H9 (cell line): ENCODE results near the gene UBALD2. TPM values are rescaled to one million over a fixed set of nuclear protein-coding genes. Genes with fewer than 3 reads are reported as not detected.

Experiments used
- DNase-seq: peaks from one replicate; pipeline ENCODE4 v3.0.0-alpha.2; 2017
- H2AFZ ChIP-seq: one replicate; pipeline ENCODE4 v1.6.1; 2013; ENCODE audit warnings: mild to moderate bottlenecking, low read length, control low read depth, moderate library complexity
- H2AK5ac ChIP-seq: 2 replicates; pipeline ENCODE4 v1.6.1; 2013; ENCODE audit warnings: low read length, control low read depth, mixed read lengths; ENCODE audit not compliant: insufficient read length
- H2BK120ac ChIP-seq: one replicate; pipeline ENCODE4 v1.6.1; 2013; ENCODE audit warnings: low read depth, mild to moderate bottlenecking, low read length, control low read depth, inconsistent platforms; ENCODE audit not compliant: poor library complexity, severe bottlenecking
- H2BK12ac ChIP-seq: 2 replicates; pipeline ENCODE4 v1.6.1; 2013; ENCODE audit warnings: low read length, control low read depth, mixed read lengths, low read depth; ENCODE audit not compliant: insufficient read length
- H2BK15ac ChIP-seq: 2 replicates; pipeline ENCODE4 v1.6.1; 2013; ENCODE audit warnings: low read depth, low read length, control low read depth
- H2BK20ac ChIP-seq: one replicate; pipeline ENCODE4 v1.6.1; 2013; ENCODE audit warnings: low read depth, mild to moderate bottlenecking, low read length, control low read depth, inconsistent platforms; ENCODE audit not compliant: poor library complexity, severe bottlenecking
- H2BK5ac ChIP-seq: 2 replicates; pipeline ENCODE4 v1.6.1; 2013; ENCODE audit warnings: low read length, control low read depth, mixed read lengths; ENCODE audit not compliant: insufficient read length
- H3K14ac ChIP-seq: 2 replicates; pipeline ENCODE4 v1.6.1; 2013; ENCODE audit warnings: low read length, control low read depth; ENCODE audit not compliant: insufficient read depth
- H3K18ac ChIP-seq: 2 replicates; pipeline ENCODE4 v1.6.1; 2013; ENCODE audit warnings: low read depth, mild to moderate bottlenecking, mixed read lengths, low read length, control low read depth; ENCODE audit not compliant: insufficient read length
- H3K23ac ChIP-seq: 2 replicates; pipeline ENCODE4 v1.6.1; 2013; ENCODE audit warnings: low read length, control low read depth, mixed read lengths, low read depth; ENCODE audit not compliant: insufficient read length
- H3K23me2 ChIP-seq: 2 replicates; pipeline ENCODE4 v1.6.1; 2013; ENCODE audit warnings: low read depth, mild to moderate bottlenecking, mixed read lengths, low read length, control low read depth; ENCODE audit not compliant: insufficient read length, poor library complexity, severe bottlenecking
- H3K27ac ChIP-seq: 2 replicates; pipeline ENCODE4 v1.5.1; 2013; ENCODE audit warnings: low read length, control low read depth, mixed read lengths, low read depth; ENCODE audit not compliant: insufficient read length
- H3K27me3 ChIP-seq: 2 replicates; pipeline ENCODE4 v1.6.1; 2013; ENCODE audit warnings: low read length, control low read depth, inconsistent platforms; ENCODE audit not compliant: insufficient read depth
- H3K4ac ChIP-seq: 2 replicates; pipeline ENCODE4 v1.6.1; 2013; ENCODE audit warnings: low read depth, mild to moderate bottlenecking, control low read depth, inconsistent platforms, low read length, moderate library complexity
- H3K4me1 ChIP-seq: 2 replicates; pipeline ENCODE4 v1.6.1; 2013; ENCODE audit warnings: low read length, control low read depth, inconsistent platforms; ENCODE audit not compliant: insufficient read depth
- H3K4me2 ChIP-seq: 2 replicates; pipeline ENCODE4 v1.6.1; 2013; ENCODE audit warnings: low read length, control low read depth, mixed read lengths; ENCODE audit not compliant: insufficient read length, insufficient read depth
- H3K56ac ChIP-seq: 2 replicates; pipeline ENCODE4 v1.6.1; 2013; ENCODE audit warnings: low read depth, mild to moderate bottlenecking, mixed read lengths, low read length, control low read depth; ENCODE audit not compliant: insufficient read length
- H3K79me1 ChIP-seq: 2 replicates; pipeline ENCODE4 v1.6.1; 2013; ENCODE audit warnings: low read depth, mild to moderate bottlenecking, moderate library complexity, low read length, control low read depth, inconsistent platforms; ENCODE audit not compliant: insufficient read depth, poor library complexity, severe bottlenecking
- H3K79me2 ChIP-seq: 2 replicates; pipeline ENCODE4 v1.6.1; 2013; ENCODE audit warnings: low read length, control low read depth, inconsistent platforms; ENCODE audit not compliant: insufficient read depth
- H3K9ac ChIP-seq: 2 replicates; pipeline ENCODE4 v1.6.1; 2013; ENCODE audit warnings: low read length, control low read depth, mixed read lengths; ENCODE audit not compliant: insufficient read length; ENCODE audit errors: extremely low read depth
- H3K9me3 ChIP-seq: one replicate; pipeline ENCODE4 v1.6.1; 2013; ENCODE audit warnings: low read depth, low read length, inconsistent platforms; ENCODE audit not compliant: control insufficient read depth
- H3T11ph ChIP-seq: one replicate; pipeline ENCODE4 v1.6.1; 2013; ENCODE audit warnings: mild to moderate bottlenecking, low read length, control low read depth, inconsistent platforms
- H4K20me1 ChIP-seq: one replicate; pipeline ENCODE4 v1.6.1; 2013; ENCODE audit not compliant: control insufficient read depth, insufficient read length, insufficient read depth
- H4K5ac ChIP-seq: 2 replicates; pipeline ENCODE4 v1.6.1; 2013; ENCODE audit warnings: low read depth, mild to moderate bottlenecking, mixed read lengths, low read length, control low read depth; ENCODE audit not compliant: insufficient read length
- H4K8ac ChIP-seq: replicated peaks from 2 replicates; pipeline ENCODE4 v1.6.1; 2013; ENCODE audit warnings: low read length, control low read depth, mixed read lengths, low read depth; ENCODE audit not compliant: insufficient read length
- H4K91ac ChIP-seq: 2 replicates; pipeline ENCODE4 v1.6.1; 2013; ENCODE audit warnings: low read depth, mild to moderate bottlenecking, moderate library complexity, mixed read lengths, low read length, control low read depth; ENCODE audit not compliant: insufficient read length
- H3K27ac Mint-ChIP-seq, 3 experiments: 2 replicates in 2 of 3; 3 replicates in 1 of 3; pipeline ENCODE4 v1.8.0; 2020 to 2021; ENCODE audit warnings: mixed read lengths in 3 of 3, mild to moderate bottlenecking in 1 of 3, moderate library complexity in 1 of 3
- H3K27me3 Mint-ChIP-seq: 2 replicates; pipeline ENCODE4 v1.8.0; 2021; ENCODE audit warnings: low read depth, mild to moderate bottlenecking, moderate library complexity, mixed read lengths
- H3K36me3 Mint-ChIP-seq, 3 experiments: 2 replicates in 2 of 3; 3 replicates in 1 of 3; pipeline ENCODE4 v1.8.0; 2020 to 2021; ENCODE audit warnings: low read depth in 3 of 3, mixed read lengths in 3 of 3; ENCODE audit not compliant: insufficient read depth in 1 of 3
- H3K4me1 Mint-ChIP-seq, 2 experiments: 2 replicates each; pipeline ENCODE4 v1.8.0; 2020; ENCODE audit warnings: mixed read lengths in 2 of 2
- H3K4me3 Mint-ChIP-seq, 2 experiments: 2 replicates in 1 of 2; 3 replicates in 1 of 2; pipeline ENCODE4 v1.8.0; 2020 to 2021; ENCODE audit warnings: mild to moderate bottlenecking in 2 of 2, mixed read lengths in 2 of 2, moderate library complexity in 1 of 2
- H3K9me3 Mint-ChIP-seq, 2 experiments: 2 replicates in 1 of 2; 3 replicates in 1 of 2; pipeline ENCODE4 v1.8.0; 2020; ENCODE audit warnings: mild to moderate bottlenecking in 2 of 2, mixed read lengths in 2 of 2, moderate library complexity in 1 of 2
- WGBS: extraction: QIAGEN DNeasy Blood & Tissue Kit; methylation state at CpG from one replicate; pipeline ENCODE4 v1.1.7; 2013; ENCODE audit warnings: missing lambda C conversion rate, low lambda C conversion rate, mixed read lengths; ENCODE audit not compliant: insufficient read length; ENCODE audit errors: extremely low coverage; 5-methylcytosine and 5-hydroxymethylcytosine counted together
- total RNA-seq: library from RNA; stranded (reverse); gene quantifications from 2 replicates; pipeline ENCODE4 v1.2.1, GENCODE V29; 2021
- TF ChIP-seq, protein P1 (sequence below): fragments of 200-600 bp; sonication (generic); conservative IDR thresholded peaks from 3 replicates; pipeline ENCODE4 v1.8.0; 2021; ENCODE audit warnings: antibody characterized with exemption, mild to moderate bottlenecking

UBALD2 gene
- total RNA-seq, 1 experiment from 2014 or later = 25.8 TPM

DNA sequence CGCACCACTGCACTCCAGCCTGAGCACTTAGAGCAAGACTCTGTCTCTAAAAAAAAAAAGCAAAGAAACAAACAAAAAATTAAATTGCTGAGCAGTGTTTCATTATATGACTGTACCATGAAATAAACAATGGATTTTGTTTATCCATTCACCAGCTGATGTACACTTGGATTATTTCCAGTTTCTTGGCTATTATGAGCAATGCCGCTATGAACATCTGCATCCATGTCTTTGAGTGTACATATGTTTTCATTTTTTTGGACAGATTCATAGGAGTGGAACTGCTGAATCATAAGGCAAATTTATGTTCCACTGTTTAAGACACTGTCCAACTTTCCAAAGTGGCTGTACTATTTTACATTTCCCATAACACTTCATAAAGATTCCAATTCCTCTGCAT, 32.8 kb upstream of the UBALD2 start:
- no peak overlapping the region for H2BK15ac ChIP-seq
- WGBS = no CpG with 5 or more reads among the region's 2 CpGs
- no peak overlapping the region for H3K4ac ChIP-seq
- H3K27me3 Mint-ChIP-seq = peaks cover 22% of the 10 kb centered on the region
- no peak for DNase-seq
- H3K23ac ChIP-seq = no peak overlapping the region
- H3K27me3 ChIP-seq = no peaks in the 10 kb centered on the region
- no peak overlapping the region for H3K27ac Mint-ChIP-seq
- H3K79me1 ChIP-seq = no peaks in the 10 kb centered on the region
- no peaks in the 10 kb centered on the region for H3K23me2 ChIP-seq
- H4K5ac ChIP-seq = no peak overlapping the region
- H3K9me3 ChIP-seq = no peaks in the 10 kb centered on the region
- H3K9ac ChIP-seq = no peak overlapping the region
- no peak overlapping the region for H3K18ac ChIP-seq
- H3K56ac ChIP-seq = no peak overlapping the region
- no peak overlapping the region for H2BK12ac ChIP-seq
- H4K20me1 ChIP-seq = no peaks in the 10 kb centered on the region
- H2BK5ac ChIP-seq = no peak overlapping the region
- H2AFZ ChIP-seq = no peak overlapping the region
- no peak overlapping the region for H2BK20ac ChIP-seq
- H3K27ac ChIP-seq = no peak overlapping the region
- H2AK5ac ChIP-seq = no peak overlapping the region
- H3K4me1 ChIP-seq = no peaks in the 10 kb centered on the region
- no peak overlapping the region for H3T11ph ChIP-seq
- H3K9me3 Mint-ChIP-seq = no peaks in the 10 kb centered on the region
- no peak overlapping the region for H4K91ac ChIP-seq
- H3K4me3 Mint-ChIP-seq = no peak overlapping the region
- H3K79me2 ChIP-seq = no peaks in the 10 kb centered on the region
- no peak overlapping the region for H3K4me2 ChIP-seq
- H3K4me1 Mint-ChIP-seq = peaks cover 3 to 5% of the 10 kb centered on the region in 2 experiments; a peak in 1 of 4 replicates
- no peak overlapping the region for H2BK120ac ChIP-seq
- no peaks in the 10 kb centered on the region for H3K36me3 Mint-ChIP-seq
- no peak overlapping the region for H3K14ac ChIP-seq
- TF ChIP-seq, protein P1, sequence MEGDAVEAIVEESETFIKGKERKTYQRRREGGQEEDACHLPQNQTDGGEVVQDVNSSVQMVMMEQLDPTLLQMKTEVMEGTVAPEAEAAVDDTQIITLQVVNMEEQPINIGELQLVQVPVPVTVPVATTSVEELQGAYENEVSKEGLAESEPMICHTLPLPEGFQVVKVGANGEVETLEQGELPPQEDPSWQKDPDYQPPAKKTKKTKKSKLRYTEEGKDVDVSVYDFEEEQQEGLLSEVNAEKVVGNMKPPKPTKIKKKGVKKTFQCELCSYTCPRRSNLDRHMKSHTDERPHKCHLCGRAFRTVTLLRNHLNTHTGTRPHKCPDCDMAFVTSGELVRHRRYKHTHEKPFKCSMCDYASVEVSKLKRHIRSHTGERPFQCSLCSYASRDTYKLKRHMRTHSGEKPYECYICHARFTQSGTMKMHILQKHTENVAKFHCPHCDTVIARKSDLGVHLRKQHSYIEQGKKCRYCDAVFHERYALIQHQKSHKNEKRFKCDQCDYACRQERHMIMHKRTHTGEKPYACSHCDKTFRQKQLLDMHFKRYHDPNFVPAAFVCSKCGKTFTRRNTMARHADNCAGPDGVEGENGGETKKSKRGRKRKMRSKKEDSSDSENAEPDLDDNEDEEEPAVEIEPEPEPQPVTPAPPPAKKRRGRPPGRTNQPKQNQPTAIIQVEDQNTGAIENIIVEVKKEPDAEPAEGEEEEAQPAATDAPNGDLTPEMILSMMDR = no peak
- H4K8ac ChIP-seq = no peak overlapping the region
